ENCODE measurements around the gene SNAP47.

DNA sequence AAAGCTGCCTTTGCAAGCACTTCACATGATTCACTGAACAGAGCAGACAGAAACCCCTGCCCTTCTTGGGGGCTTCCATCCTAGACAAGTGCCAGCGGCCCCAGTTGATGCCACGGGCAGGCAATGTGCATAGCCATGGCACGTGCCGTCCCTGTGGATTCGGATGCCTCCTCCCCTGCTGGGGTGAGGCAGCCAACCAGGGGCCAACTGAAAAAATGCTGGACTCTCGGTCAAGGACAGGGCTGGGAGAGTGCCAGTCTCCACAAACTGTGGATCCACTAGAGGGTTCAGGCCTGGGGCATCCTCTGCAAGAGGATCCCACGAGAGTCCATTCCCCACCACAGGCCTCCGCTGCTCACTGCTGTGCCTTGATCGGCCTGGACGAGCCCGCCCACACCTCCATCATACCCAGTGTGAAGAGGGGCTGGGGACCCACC is 4.0 kb upstream of the SNAP47 start:
- TF ChIP-seq, protein P1, sequence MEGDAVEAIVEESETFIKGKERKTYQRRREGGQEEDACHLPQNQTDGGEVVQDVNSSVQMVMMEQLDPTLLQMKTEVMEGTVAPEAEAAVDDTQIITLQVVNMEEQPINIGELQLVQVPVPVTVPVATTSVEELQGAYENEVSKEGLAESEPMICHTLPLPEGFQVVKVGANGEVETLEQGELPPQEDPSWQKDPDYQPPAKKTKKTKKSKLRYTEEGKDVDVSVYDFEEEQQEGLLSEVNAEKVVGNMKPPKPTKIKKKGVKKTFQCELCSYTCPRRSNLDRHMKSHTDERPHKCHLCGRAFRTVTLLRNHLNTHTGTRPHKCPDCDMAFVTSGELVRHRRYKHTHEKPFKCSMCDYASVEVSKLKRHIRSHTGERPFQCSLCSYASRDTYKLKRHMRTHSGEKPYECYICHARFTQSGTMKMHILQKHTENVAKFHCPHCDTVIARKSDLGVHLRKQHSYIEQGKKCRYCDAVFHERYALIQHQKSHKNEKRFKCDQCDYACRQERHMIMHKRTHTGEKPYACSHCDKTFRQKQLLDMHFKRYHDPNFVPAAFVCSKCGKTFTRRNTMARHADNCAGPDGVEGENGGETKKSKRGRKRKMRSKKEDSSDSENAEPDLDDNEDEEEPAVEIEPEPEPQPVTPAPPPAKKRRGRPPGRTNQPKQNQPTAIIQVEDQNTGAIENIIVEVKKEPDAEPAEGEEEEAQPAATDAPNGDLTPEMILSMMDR (IDR thresholded peaks at IDR 0.05), result no peak
- TF ChIP-seq POLR2A (IDR thresholded peaks at IDR 0.05), result no peak

Data from body of pancreas (tissue), 4 donors.